NK-92 (cell line): ENCODE results near the gene CGNL1.

Source experiments
- DNase-seq: peaks from one replicate; lab custom pipeline; 2025; ENCODE audit not compliant: unreplicated experiment; lab: John Stamatoyannopoulos, UW

Gene CGNL1

GRCh38 chr15:57384024-57384423 is 7.7 kb downstream of the CGNL1 start:
- no peak for DNase-seq

- DNase-seq, result no peak
Observed at GRCh38 chr15:57384816-57385215, 8.5 kb downstream of the CGNL1 start.

GRCh38 chr15:57385923-57386390 is 9.7 kb downstream of the CGNL1 start:
- no peak for DNase-seq

GRCh38 chr15:57386976-57387375 is 10.7 kb downstream of the CGNL1 start:
- no peak for DNase-seq

GRCh38 chr15:57387564-57388076 is 11.3 kb downstream of the CGNL1 start:
- DNase-seq, result no peak

- DNase-seq, result no peak
Observed at GRCh38 chr15:57388464-57388863, 12.2 kb downstream of the CGNL1 start.

GRCh38 chr15:57389991-57390390 is 13.7 kb downstream of the CGNL1 start:
- no peak for DNase-seq

- DNase-seq, result no peak
Observed at GRCh38 chr15:57390583-57390982, 14.3 kb downstream of the CGNL1 start.

- no peak for DNase-seq
Observed at GRCh38 chr15:57391537-57391936, 15.2 kb downstream of the CGNL1 start.

GRCh38 chr15:57393061-57393460 is 16.8 kb downstream of the CGNL1 start:
- no peak for DNase-seq

- no peak for DNase-seq
Observed at GRCh38 chr15:57395292-57395691, 19.0 kb downstream of the CGNL1 start.

GRCh38 chr15:57398336-57398735 is 22.0 kb downstream of the CGNL1 start:
- no peak for DNase-seq

GRCh38 chr15:57401546-57401945 is 25.2 kb downstream of the CGNL1 start:
- DNase-seq, result no peak

GRCh38 chr15:57403017-57403416 is 26.7 kb downstream of the CGNL1 start:
- no peak for DNase-seq

GRCh38 chr15:57403566-57404325 is 27.4 kb downstream of the CGNL1 start:
- DNase-seq, result no peak

- DNase-seq, result no peak
Observed at GRCh38 chr15:57405133-57405532, 28.8 kb downstream of the CGNL1 start.

- no peak for DNase-seq
Observed at GRCh38 chr15:57406062-57406772, 29.9 kb downstream of the CGNL1 start.

GRCh38 chr15:57410373-57410772 is 34.1 kb downstream of the CGNL1 start:
- no peak for DNase-seq

- no peak for DNase-seq
Observed at GRCh38 chr15:57411945-57412768, 35.9 kb downstream of the CGNL1 start.

GRCh38 chr15:57415602-57416001 is 39.3 kb downstream of the CGNL1 start:
- DNase-seq, result no peak

- DNase-seq, result no peak
Observed at GRCh38 chr15:57418635-57419034, 42.3 kb downstream of the CGNL1 start.
